H1 (cell line): ENCODE data around the gene TMIGD1. TPM values are rescaled to one million over a fixed set of nuclear protein-coding genes. Genes with fewer than 3 reads are reported as not detected.

ENCODE experiments used
- CTCF ChIA-PET: fragments of 300-600 bp; sonication (Branson Sonifier 250); formaldehyde crosslinking; loops from one replicate; lab custom pipeline; 2021; ENCODE audit not compliant: partially characterized antibody; lab: Charles Lee
- POLR2A ChIA-PET: fragments of 300-600 bp; sonication (Branson Sonifier 250); formaldehyde crosslinking; loops from one replicate; lab custom pipeline; 2021; ENCODE audit warnings: inconsistent platforms; ENCODE audit not compliant: partially characterized antibody; lab: Charles Lee
- DNase-seq, 2 experiments: peaks; one replicate each; pipeline versions ENCODE4 v3.0.0 to v3.0.0-alpha.2; 2010 to 2022; ENCODE audit warnings: low spot score in 2 of 2, low read depth in 1 of 2, mixed read lengths in 1 of 2
- FAIRE-seq: peaks from 2 replicates; lab custom pipeline; 2011; peaks lifted over from hg19 to GRCh38; lab: Jason Lieb, UNC
- H2AFZ ChIP-seq: 2 replicates; pipeline ENCODE4 v1.8.1; 2012; ENCODE audit warnings: low read length, inconsistent platforms
- H2AK5ac ChIP-seq: 2 replicates; pipeline ENCODE4 v1.6.1; 2013; ENCODE audit warnings: low read depth, low read length
- H2BK120ac ChIP-seq: replicated peaks from 2 replicates; pipeline ENCODE3; 2013; ENCODE audit warnings: low read depth, low read length, inconsistent platforms
- H2BK12ac ChIP-seq: 2 replicates; pipeline ENCODE4 v1.6.1; 2013; ENCODE audit warnings: low read depth, low read length
- H2BK15ac ChIP-seq: 2 replicates; pipeline ENCODE4 v1.6.1; 2013; ENCODE audit warnings: low read length
- H2BK20ac ChIP-seq: 2 replicates; pipeline ENCODE4 v1.6.1; 2013; ENCODE audit warnings: low read length
- H2BK5ac ChIP-seq: 2 replicates; pipeline ENCODE4 v1.6.1; 2013; ENCODE audit warnings: low read depth, low read length
- H3K14ac ChIP-seq: 2 replicates; pipeline ENCODE4 v1.6.1; 2013; ENCODE audit warnings: inconsistent platforms; ENCODE audit not compliant: insufficient read length
- H3K18ac ChIP-seq: 2 replicates; pipeline ENCODE4 v1.6.1; 2013; ENCODE audit warnings: low read length; ENCODE audit errors: extremely low read depth
- H3K23ac ChIP-seq: 2 replicates; pipeline ENCODE4 v1.6.1; 2013; ENCODE audit warnings: inconsistent platforms; ENCODE audit not compliant: insufficient read length
- H3K23me2 ChIP-seq: 2 replicates; pipeline ENCODE4 v1.6.1; 2013; ENCODE audit warnings: low read depth, low read length
- H3K27ac ChIP-seq: 2 replicates; pipeline ENCODE4 v1.6.1; 2011; ENCODE audit warnings: low read depth, low read length, inconsistent platforms
- H3K27me3 ChIP-seq, 4 experiments: replicated peaks in 1 of 4; 1 replicate in 1 of 4; 2 replicates in 3 of 4; pipeline versions ENCODE4 v1.6.1 to v1.8.1; 2011 to 2013; ENCODE audit warnings: low read length in 3 of 4, mild to moderate bottlenecking in 3 of 4, inconsistent platforms in 2 of 4, mixed read lengths in 2 of 4, moderate library complexity in 1 of 4; ENCODE audit not compliant: control insufficient read depth in 3 of 4, insufficient read depth in 3 of 4; ENCODE audit errors: extremely low read depth in 1 of 4
- H3K36me3 ChIP-seq, 4 experiments: 2 replicates each; pipeline versions ENCODE4 v1.6.1 to v1.8.1; 2011 to 2013; ENCODE audit warnings: mild to moderate bottlenecking in 4 of 4, low read length in 3 of 4, moderate library complexity in 2 of 4, control low read depth in 1 of 4, inconsistent platforms in 1 of 4; ENCODE audit not compliant: insufficient read depth in 4 of 4, control insufficient read depth in 2 of 4
- H3K4ac ChIP-seq: replicated peaks from 2 replicates; pipeline ENCODE3; 2013; ENCODE audit warnings: low read length, low read depth, mixed read lengths, inconsistent platforms; ENCODE audit not compliant: insufficient read length
- H3K4me1 ChIP-seq, 4 experiments: replicated peaks in 1 of 4; 1 replicate in 1 of 4; 2 replicates in 3 of 4; pipeline versions ENCODE4 v1.6.1 to v1.8.1; 2011 to 2013; ENCODE audit warnings: low read length in 3 of 4, inconsistent platforms in 2 of 4, mixed read lengths in 1 of 4; ENCODE audit not compliant: insufficient read depth in 4 of 4, control insufficient read depth in 3 of 4
- H3K4me2 ChIP-seq, 2 experiments: 2 replicates each; pipeline versions ENCODE4 v1.6.1 to v1.8.1; 2011 to 2013; ENCODE audit warnings: low read depth in 2 of 2, low read length in 2 of 2, control low read depth in 1 of 2, inconsistent platforms in 1 of 2, mild to moderate bottlenecking in 1 of 2; ENCODE audit not compliant: insufficient read depth in 1 of 2
- H3K4me3 ChIP-seq, 4 experiments: fragments of 200-600, 300-600 bp in 1 of 4; sonication (generic), shearing (Covaris generic), sonication (Bioruptor Twin) in 1 of 4; 2 replicates each; pipeline versions ENCODE4 v1.5.1 to v1.8.1; 2011 to 2016; ENCODE audit warnings: low read length in 4 of 4, low read depth in 3 of 4, control low read depth in 2 of 4, inconsistent platforms in 2 of 4, mild to moderate bottlenecking in 2 of 4, mixed read lengths in 1 of 4, moderate library complexity in 1 of 4; ENCODE audit not compliant: insufficient read depth in 2 of 4; ENCODE audit errors: extremely low read depth in 1 of 4
- H3K56ac ChIP-seq: replicated peaks from 2 replicates; pipeline ENCODE3; 2013; ENCODE audit warnings: low read depth, mild to moderate bottlenecking, mixed read lengths, low read length, inconsistent platforms; ENCODE audit not compliant: insufficient read length
- H3K79me1 ChIP-seq: 2 replicates; pipeline ENCODE4 v1.6.1; 2013; ENCODE audit warnings: low read depth, low read length, control low read depth
- H3K79me2 ChIP-seq, 2 experiments: 2 replicates each; pipeline versions ENCODE4 v1.6.1 to v1.8.1; 2012 to 2013; ENCODE audit warnings: low read length in 2 of 2, mild to moderate bottlenecking in 2 of 2, inconsistent platforms in 1 of 2; ENCODE audit not compliant: insufficient read depth in 2 of 2, control insufficient read depth in 1 of 2
- H3K9ac ChIP-seq, 4 experiments: replicated peaks in 1 of 4; 1 replicate in 1 of 4; 2 replicates in 3 of 4; pipeline versions ENCODE4 v1.6.1 to v1.8.1; 2011 to 2013; ENCODE audit warnings: low read depth in 3 of 4, low read length in 3 of 4, control low read depth in 2 of 4, mild to moderate bottlenecking in 2 of 4, moderate library complexity in 2 of 4, inconsistent platforms in 1 of 4; ENCODE audit errors: extremely low read depth in 1 of 4
- H3K9me3 ChIP-seq, 2 experiments: 2 replicates each; pipeline versions ENCODE4 v1.6.1 to v1.8.1; 2012 to 2013; ENCODE audit warnings: mild to moderate bottlenecking in 2 of 2, moderate library complexity in 2 of 2, control low read depth in 1 of 2, inconsistent platforms in 1 of 2, low read depth in 1 of 2, low read length in 1 of 2, mixed read lengths in 1 of 2; ENCODE audit not compliant: insufficient read depth in 2 of 2
- H4K20me1 ChIP-seq, 2 experiments: replicated peaks in 1 of 2; 2 replicates each; pipeline versions ENCODE3 to v1.8.1; 2011 to 2013; ENCODE audit warnings: inconsistent platforms in 2 of 2, low read length in 2 of 2, mild to moderate bottlenecking in 1 of 2; ENCODE audit not compliant: insufficient read depth in 2 of 2, control insufficient read depth in 1 of 2
- H4K5ac ChIP-seq: 2 replicates; pipeline ENCODE4 v1.6.1; 2013; ENCODE audit warnings: low read length, low read depth, mixed read lengths, inconsistent platforms; ENCODE audit not compliant: insufficient read length
- H4K8ac ChIP-seq: 2 replicates; pipeline ENCODE4 v1.8.0; 2013; ENCODE audit warnings: mild to moderate bottlenecking, moderate library complexity, low read length, inconsistent platforms; ENCODE audit not compliant: insufficient read depth; ENCODE audit errors: extremely low read depth
- H4K91ac ChIP-seq: replicated peaks from 2 replicates; pipeline ENCODE3; 2013; ENCODE audit warnings: low read length, mixed read lengths, inconsistent platforms; ENCODE audit not compliant: insufficient read length
- POU5F1 ChIP-seq: IDR thresholded peaks from 2 replicates; pipeline ENCODE4 v1.6.1; 2011; ENCODE audit warnings: low read depth, mild to moderate bottlenecking, low read length, moderate library complexity
- ZNF274 ChIP-seq: IDR thresholded peaks from 2 replicates; pipeline ENCODE4 v1.7.0; 2012; ENCODE audit warnings: low read length, borderline replicate concordance; ENCODE audit errors: extremely low read depth
- WGBS, 2 experiments: shearing (Covaris generic) in 1 of 2; methylation state at CpG; one replicate each; pipeline versions ENCODE4 v1.1.6 to v1.1.7; 2013 to 2015; ENCODE audit warnings: low lambda C conversion rate in 2 of 2, mixed read lengths in 2 of 2, inconsistent platforms in 1 of 2, low coverage in 1 of 2, missing lambda C conversion rate in 1 of 2; ENCODE audit not compliant: insufficient replicate concordance in 2 of 2, insufficient coverage in 1 of 2, insufficient read length in 1 of 2; ENCODE audit errors: extremely low coverage in 1 of 2, missing lambda C conversion rate in 1 of 2; 5-methylcytosine and 5-hydroxymethylcytosine counted together
- polyA plus RNA-seq, 7 experiments: library from polyadenylated mRNA; depleted of rRNA in 3 of 7; stranded (reverse) in 5 of 7; unstranded in 2 of 7; fragments of >200 nt in 5 of 7; fragments of 200-250 nt in 2 of 7; gene quantifications; 1 replicate in 5 of 7; 2 replicates in 1 of 7; 4 replicates in 1 of 7; pipeline versions ENCODE4 v1.2.1 to v1.2.3, GENCODE V29; 2011 to 2013; ENCODE audit warnings: missing spikeins in 2 of 7, mixed read lengths in 2 of 7
- total RNA-seq: library from RNA; stranded (reverse); fragmentation: NEBNext Ultra II Directional; extraction: Animal tissue kit (Norgen Biotek cat#: 25700); gene quantifications from 2 replicates; pipeline ENCODE4 v1.2.1, GENCODE V29; 2021

Gene TMIGD1
- total and polyA plus RNA-seq, 2 of the 8 experiments (the other 6 are each of a cell fraction or from before 2014, with no cell fraction given) = not detected

- no peak overlapping the region for H2BK5ac ChIP-seq
- no peak overlapping the region for H3K4ac ChIP-seq
- H3K18ac ChIP-seq = no peak overlapping the region
- no peak overlapping the region for H3K56ac ChIP-seq
- no peaks in the 10 kb centered on the region for H3K79me1 ChIP-seq
- no peaks in the 10 kb centered on the region for H3K9me3 ChIP-seq
- ChIA-PET POLR2A (no interaction called here), CTCF (interaction anchor here (1.0 to 1.6 kb wide), 3 partner anchors 8 to 171 kb away, joined by 4 to 6 read pairs (median 5); no protein-coding TSS in a partner anchor)
- H3K4me2 ChIP-seq = no peak overlapping the region
- 86% methylated on average over 2 of the region's 3 CpGs; no CpG with 5 or more reads in 1 of the 2 experiments for WGBS, 2 experiments
- TF ChIP-seq ZNF274 (no peak), POU5F1 (no peak)
- H3K27me3 ChIP-seq = no peaks in the 10 kb centered on the region
- no peak overlapping the region for H3K23ac ChIP-seq
- H2BK12ac ChIP-seq = no peak overlapping the region
- no peaks in the 10 kb centered on the region for H3K23me2 ChIP-seq
- no peak overlapping the region for H3K9ac ChIP-seq
- H3K14ac ChIP-seq = no peak overlapping the region
- DNase-seq (no peak), FAIRE-seq (no peak)
- H2AK5ac ChIP-seq = no peak overlapping the region
- peaks cover 6 to 49% (median 21%) of the 10 kb centered on the region in 4 experiments; a peak in 5 of 8 replicates for H3K36me3 ChIP-seq
- no peak overlapping the region for H2BK120ac ChIP-seq
- H2AFZ ChIP-seq = no peak overlapping the region
- no peak overlapping the region for H4K8ac ChIP-seq
- H2BK15ac ChIP-seq = no peak overlapping the region
- H4K5ac ChIP-seq = no peak overlapping the region
- no peak overlapping the region for H3K27ac ChIP-seq
- H3K79me2 ChIP-seq = no peaks in the 10 kb centered on the region
- H3K4me1 ChIP-seq = no peaks in the 10 kb centered on the region
- H4K20me1 ChIP-seq = peaks cover 0 to 1% of the 10 kb centered on the region in 2 experiments
- H2BK20ac ChIP-seq = no peak overlapping the region
- no peak overlapping the region for H4K91ac ChIP-seq
- no peak overlapping the region for H3K4me3 ChIP-seq
Observed at GRCh38 chr17:30274887-30275286, 59.0 kb downstream of the TMIGD1 start.
